HL-60/S4 treated with phorbol 12-myristate 13-acetate at 8.2 ng/mL for 4 days and 3 days (cell line): ENCODE data around the gene SYF2.
"Not testable (repeated sequence)": the region's sequence is repeated elsewhere in the genome, so short reads cannot be mapped to it uniquely, and the experiment has no call there.

Experiments
- in situ Hi-C: fragments of 300-500 bp; cut with MboI; formaldehyde crosslinking; loops from 2 replicates; pipeline ENCODE4 v1.15.0; 2022; ENCODE audit warnings: low sequenced_read_pairs

SYF2 gene

DNA sequence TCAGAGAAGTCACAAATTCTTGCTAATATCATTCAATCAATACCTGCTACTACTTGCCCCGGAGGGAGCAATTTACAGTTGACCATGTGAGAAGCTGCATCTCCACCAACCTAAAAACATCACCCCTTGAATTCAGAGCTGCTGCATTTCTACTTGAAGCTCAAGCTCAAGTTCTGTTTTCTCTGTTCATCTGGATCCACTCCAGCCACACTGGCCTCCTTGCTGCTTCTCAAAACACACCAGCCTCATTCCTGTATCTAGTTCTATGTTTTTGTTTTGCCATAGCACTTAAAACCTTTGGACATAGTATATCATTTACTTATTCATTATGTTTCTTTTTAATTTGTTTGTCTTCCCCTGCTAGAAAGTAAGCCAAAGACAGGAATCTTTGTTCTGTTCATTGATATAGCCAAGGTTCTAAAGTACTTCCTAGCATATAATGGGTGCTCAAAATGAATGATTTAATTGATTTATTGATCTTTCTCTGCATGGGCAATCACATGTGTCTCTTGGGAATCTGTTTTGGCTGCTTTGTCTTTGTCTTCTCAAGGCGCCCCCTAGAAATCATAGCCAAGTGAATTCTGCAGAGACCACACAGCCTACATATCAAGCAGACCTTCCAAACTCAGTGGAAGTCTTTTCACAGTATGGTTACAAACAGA is 23.6 kb downstream of the SYF2 start:
- in situ Hi-C loops: loop anchor here (10.0 to 25.0 kb wide), 2 partner anchors 354 to 521 kb away; no protein-coding TSS in a partner anchor

DNA sequence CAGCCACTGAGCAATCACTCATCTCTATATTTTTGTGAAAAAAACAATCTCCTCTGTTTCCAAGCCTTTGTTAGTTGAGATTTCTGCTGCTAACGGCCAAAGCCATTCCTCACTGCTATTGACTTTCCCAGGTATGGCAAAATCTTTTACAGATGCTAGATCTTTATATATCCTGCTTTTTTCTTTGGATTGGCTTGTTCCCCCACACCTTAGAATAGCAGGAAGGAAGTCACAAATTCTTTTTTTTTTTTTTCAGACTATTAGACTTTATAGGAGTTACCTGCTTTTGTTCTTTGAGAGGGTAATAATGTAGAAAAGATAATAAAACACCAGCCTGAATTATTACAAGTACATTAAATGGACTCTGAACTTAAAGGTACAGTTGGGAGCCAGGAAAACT is 24.2 kb downstream of the SYF2 start:
- in situ Hi-C loops: loop anchor here (10.0 to 25.0 kb wide), 2 partner anchors 353 to 521 kb away; no protein-coding TSS in a partner anchor

DNA sequence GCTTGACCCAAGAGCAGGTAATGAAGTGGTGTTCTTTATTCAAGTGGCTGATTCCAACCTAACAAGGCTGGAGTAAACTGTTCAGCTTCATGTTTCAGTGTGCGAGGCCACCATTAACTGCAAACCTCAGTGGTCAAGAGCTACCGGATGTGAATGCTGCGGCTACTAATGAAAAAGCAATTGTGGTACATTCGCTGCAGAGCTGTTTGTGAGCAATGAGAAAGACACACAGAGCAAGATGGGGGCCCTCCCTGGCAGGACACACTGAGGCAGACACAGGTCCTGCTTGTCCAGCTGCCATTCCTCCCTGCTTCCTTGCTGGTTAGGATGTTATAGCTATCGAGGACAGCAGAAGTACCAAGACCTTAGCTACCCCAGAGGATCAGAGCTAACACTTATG is 26.1 kb downstream of the SYF2 start:
- in situ Hi-C loops: loop anchor here (10.0 to 25.0 kb wide), 2 partner anchors 351 to 519 kb away; no protein-coding TSS in a partner anchor

DNA sequence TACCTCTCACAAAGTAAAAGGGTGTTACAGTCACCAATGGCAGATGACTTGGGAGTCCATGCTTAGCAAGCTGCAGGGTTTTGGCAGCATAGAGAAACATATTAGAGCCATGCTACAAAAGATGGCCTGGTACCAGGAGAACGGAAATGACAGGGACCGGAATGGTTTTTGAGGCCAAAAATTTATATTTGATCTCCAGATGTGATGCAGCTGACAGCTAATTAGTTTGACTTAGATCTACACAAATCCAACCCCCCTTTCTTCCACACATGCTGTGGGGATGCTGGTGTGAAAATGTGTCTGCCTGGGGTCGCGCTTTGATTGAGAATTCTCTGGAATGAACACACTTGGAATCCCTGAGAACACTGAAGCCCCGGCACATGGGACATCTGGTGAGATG is 26.5 kb downstream of the SYF2 start:
- in situ Hi-C loops: loop anchor here (10.0 to 25.0 kb wide), 2 partner anchors 351 to 518 kb away; no protein-coding TSS in a partner anchor

DNA sequence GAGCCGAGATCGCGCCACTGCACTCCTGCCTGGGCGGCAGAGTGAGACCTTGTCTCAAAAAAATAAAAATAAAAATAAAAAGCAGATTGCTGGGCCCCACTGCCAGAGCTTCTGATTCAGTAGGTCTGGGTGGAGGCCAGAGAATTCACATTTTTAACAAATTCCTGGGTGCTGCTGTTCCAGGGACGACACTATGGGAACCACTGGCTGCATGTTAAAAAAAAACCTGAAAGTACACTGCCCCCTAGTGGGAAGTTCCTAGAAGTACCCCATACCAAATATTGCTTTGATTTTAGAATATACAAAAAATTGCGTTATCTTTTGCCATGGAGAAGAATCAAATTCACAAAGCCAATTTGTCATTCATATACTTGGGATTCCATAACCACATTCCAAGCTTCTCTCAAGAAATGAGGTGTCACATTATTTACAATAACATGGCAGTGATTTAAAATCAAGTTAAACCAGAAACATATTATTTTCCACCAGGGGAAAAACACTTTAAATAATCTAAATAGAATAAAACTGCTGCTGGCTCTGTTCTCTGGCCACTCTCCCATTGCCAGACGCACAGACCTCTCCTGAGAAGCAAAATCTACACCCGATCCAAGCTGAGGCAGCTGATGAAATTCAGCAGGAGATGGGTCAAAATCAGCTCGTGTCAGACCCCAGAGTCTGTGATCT is 27.4 kb downstream of the SYF2 start:
- in situ Hi-C loops: loop anchor here (10.0 to 25.0 kb wide), 2 partner anchors 350 to 518 kb away; no protein-coding TSS in a partner anchor

DNA sequence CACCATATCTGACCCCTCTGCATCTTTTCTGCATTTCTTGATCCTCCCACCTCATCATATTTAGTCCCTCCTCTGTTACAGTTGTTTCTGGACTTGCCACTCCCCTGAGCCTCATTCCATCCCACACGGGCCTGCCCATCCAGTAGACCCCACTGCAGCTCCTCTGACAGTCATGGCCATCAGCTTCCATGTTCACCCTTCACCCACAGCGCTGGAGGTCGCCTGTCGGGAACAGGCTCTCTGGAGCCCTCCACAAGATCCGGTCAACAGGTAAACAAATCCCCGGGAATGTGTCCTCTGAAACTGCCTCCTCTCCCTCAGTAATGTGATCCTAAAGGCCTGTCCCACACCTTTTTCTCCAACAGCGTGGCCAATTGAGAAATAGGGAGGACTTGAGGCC is 31.3 kb downstream of the SYF2 start:
- in situ Hi-C loops: loop anchor here (10.0 to 25.0 kb wide), 2 partner anchors 346 to 514 kb away; no protein-coding TSS in a partner anchor

DNA sequence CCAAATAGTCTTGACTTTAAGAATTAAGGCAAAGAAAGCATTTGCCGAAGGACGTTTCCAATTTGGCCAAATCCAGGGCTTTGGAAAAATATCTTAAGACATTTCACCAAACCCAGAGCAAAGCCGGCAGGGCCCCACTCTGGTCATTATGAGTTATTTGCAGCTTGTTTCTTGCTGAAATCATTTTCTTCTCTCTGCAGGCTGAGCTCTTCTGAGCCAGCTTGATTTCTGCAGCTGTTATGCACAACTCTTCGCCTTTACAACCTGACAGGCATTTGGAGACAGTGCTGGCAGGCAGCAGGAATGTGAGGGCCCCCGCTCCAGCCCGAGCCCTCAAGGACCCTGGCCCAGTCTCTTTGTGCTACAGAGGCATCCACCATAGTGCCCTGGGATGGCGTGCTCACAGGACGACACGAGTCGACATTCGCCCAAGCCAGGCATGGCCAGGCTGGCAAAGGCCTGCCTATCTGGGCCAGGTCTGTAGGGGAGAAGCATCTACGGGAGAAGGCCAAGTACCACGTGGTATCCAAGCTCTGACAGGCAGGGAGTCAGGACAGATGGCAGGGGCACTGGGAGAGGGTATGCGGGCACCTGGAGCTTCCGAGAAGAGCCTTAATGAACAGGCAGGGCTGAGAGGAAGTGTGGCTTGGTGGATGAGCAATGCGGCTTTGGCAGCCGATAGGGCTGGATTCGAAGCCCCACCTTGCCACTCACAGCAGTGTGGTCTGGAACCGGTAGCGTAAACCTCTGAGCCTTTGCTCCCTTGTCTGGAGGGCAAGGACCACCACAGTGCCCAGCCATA is 32.3 kb downstream of the SYF2 start:
- in situ Hi-C loops: loop anchor here (10.0 to 25.0 kb wide), 2 partner anchors 345 to 513 kb away; no protein-coding TSS in a partner anchor

DNA sequence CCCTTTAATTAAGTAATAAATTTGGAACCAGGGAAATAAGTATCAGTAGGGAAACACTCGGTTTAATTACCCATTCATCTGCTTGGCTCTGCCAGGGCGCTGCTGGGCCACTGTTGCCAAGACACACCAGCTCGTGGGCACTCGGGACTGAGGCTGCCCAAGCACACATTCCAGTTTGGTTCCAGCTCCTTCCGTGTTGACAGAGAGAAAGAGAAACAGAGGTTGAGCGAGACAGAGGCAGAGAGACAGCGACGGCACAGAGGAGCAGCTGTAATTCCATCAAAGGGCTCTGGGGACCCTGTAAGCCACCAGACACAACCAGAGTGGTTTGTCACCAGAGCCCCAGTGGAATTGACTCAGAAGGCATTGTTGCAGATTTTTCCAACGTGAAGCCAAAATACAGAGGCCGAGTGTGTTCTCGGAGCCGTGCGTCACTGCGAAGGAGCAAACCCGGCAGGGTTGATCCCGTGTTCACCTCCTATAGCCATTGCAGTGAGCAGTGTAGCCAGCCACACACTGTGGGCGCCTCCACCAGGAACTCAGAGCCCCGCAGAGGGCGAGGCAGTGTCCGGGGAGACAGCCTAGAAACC is 33.5 kb downstream of the SYF2 start:
- in situ Hi-C loops: no loop called here

DNA sequence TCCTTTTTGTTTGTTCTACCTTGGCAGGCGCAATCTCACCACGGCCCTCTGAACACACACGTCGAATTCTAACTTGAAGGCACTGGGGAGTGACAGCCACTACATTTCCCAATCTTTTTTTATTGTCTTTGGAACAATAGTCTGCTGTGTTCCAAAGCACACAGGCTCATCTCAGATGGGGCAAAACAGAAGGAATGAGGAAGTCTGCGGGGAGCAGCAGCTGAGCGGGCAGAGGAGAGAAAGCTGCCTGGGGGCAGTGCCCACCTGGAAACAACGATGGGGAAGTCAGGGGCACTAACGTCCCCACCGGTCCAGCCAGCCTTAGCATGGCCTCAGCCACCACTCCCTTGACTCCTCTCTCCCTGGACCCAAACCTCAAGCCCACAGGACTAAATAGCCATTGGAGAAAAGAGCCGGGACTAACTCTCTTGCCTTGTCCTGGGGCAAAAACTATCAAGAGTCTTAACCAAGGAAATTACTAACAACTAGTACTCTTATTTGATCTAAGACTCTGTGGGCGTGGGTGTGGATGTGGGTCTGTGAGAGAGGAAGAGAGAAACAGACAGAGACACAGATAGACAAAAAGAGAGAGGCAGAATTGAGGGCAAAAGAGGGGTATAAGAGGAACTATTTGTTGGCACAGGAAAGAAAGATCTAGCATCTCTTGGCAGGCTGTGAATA is 34.2 kb downstream of the SYF2 start:
- in situ Hi-C loops: no loop called here

DNA sequence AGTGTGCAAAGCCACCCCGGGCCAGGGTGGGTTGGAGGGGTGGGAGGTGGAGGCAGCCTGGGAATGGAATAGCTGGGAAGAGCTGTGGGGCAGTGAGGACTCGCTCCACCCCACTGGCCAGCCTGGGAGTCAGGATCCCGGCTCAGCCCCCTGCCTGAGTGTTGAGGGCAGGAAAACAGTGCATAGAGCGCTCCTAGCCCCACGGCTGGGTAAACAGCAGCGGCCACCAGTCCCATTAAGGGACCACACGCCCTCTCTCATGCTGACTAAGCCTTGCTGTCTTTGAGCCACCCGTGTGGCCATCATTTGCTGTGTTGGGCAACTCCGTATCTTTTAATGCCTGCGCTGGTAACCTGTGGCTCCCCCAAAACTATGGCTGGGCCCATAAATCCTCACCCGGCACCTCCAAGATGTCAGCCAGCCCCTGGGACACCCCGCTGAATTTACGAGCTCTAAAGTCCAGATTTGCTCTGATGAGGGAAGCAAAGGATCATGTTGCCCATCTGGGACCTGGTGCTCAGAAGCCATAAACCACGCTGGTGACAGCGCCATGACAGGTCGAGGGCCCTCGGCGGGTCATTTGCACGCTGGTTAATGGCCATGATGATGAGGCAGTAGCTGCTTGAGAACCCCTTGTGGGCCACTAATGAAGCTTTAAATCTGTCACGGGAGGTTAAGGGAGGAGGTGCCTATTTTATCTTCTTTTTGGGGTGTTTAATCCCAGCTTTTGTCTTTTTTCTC is 34.9 kb downstream of the SYF2 start:
- in situ Hi-C loops: no loop called here

DNA sequence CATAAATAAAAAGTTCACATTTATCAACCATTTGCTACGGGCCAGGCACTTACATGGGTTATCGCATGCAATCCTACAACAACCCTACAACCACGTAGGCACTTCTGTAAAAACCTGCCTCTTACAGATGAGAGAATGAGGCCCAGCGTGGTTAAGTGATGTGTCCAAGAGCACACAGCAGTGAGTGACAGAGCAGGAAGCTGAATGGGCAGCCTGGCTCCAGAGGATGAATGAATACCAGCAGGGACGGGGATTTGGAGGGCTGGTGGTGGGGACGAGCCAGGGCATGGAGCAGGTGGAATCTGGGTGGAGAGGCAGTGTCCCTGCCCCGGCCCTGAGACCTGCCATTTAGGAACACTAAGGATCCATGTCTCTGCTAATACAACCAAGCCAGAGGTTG is 35.5 kb downstream of the SYF2 start:
- in situ Hi-C loops: no loop called here

DNA sequence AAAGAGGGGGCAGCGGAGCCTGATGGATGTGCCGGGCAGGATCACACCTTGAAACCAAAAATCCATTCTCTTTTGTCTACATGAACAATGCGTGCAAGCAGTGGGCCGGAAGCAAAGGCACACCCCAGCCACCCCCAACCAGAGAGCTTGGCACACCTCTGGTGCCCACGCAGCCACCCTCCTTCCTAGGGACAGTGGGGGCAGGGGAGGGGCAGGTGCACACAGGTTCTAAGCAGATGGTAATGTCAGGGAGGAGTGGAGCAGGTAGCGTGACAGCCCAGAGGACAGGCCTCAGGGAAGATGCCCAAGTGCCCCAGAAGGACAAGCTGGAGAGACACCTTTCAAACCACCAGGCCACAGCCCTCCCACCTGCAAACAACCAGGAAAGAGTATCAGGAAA is 36.5 kb downstream of the SYF2 start:
- in situ Hi-C loops: no loop called here

DNA sequence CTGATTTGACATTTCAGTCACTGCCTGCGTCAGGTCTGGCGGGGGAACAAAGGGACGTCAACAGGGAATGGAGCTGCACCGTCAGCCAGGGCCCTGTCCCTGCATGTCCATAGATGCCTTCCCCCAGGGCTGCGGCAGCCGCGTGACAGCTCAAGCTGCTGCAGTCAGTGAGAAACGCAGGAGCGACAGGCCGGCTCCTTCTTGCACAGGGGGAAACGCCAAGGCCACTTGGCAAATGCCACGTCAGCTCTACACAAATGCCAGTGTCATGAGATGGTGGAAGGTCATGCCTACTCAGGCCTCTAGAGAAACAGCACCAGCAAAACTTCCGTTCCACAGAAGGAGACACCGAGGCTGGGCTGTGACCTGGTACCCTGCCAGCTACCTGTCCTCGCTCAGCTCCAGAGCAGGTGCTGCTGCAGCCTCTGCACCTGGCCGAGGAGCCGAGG is 37.7 kb downstream of the SYF2 start:
- in situ Hi-C loops: no loop called here

DNA sequence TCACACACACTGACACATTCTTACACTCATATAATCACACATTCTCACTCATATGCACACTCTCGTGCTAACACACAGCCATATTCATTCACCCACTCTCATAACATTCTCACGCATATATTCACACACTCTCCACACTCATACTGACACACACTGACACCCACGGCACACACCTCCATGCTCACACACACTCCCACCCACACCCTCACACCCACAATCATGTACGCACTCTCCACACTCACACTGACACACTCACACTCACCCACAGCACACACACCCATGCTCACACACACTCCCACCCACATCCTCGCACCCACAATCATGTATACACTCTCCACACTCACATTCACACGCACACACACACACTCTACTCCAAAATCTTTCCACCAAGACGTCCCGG is 38.2 kb downstream of the SYF2 start:
- in situ Hi-C loops: no loop called here

DNA sequence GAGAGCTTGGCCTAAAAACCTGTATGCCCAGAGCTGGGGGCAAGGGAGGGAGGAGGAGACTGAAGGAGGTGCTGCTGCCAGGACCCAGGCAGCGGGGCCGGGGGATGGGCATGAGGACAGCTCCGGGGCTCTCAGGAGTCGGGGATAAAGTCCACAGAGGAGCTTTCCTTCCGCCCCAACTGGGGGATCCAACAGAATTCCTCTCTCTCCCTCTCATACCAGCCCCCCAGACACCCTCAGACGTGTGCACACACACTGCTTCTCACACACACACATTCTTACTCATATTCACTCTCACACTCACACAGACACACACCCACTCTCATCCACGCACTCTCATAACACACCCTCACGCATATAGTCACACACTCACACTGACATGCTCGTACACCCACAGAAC is 39.1 kb downstream of the SYF2 start:
- in situ Hi-C loops: no loop called here

DNA sequence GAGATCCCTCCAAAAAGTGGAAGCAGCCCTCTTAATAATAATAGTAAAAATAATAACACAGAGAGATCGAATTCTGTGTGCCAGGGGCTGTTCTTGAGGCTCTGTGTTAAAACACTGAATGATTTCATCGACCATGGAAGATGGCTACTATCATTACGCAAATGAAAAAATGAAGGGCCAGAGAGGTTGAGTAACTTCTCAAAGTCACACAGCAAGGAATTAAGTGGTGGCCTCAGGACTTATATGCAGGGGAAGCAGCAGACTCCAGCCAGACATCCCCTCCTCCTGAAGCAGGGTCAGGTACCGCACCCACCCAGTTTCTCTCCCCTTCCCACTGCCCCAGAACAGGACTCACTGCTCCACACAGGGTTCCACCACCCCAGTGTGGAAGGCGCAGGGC is 40.1 kb downstream of the SYF2 start:
- in situ Hi-C loops: no loop called here

DNA sequence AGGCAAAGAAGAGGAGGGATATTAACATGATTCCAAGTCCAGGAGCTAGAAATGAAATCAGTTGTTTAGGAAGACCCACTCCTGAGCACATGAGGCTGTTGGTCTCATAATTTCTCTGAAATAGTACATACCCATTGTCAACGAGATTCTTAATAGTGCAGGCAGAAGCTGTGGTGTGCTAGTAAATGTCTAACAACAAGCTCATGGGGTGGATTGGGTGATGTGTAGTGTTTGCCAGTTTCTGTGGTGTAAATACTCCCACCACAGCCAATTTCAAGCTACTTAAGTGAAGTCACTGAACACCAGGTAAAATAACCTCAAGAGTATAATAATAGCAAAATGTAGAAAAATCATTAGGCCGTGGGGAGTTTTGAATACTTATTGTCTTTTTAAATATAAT is 42.0 kb downstream of the SYF2 start:
- in situ Hi-C loops: no loop called here

DNA sequence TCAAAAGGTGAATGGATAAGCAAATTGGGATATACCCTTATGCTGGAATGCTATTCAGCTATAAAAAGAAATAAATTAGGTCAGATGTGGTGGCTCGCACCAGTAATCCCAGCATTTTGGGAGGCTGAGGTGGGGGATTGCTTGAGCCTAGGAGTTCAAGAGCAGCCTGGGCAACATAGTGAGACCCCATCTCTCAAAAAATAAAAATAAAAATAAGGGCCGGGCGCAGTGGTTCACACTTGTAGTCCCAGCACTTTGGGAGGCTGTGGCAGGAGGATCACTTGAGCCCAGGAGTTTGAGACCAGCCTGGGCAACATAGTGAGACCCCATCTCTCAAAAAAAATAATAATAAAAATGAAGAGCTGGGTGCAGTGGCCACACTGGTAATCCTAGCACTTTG is 44.4 kb downstream of the SYF2 start:
- in situ Hi-C loops: not testable (repeated sequence)

DNA sequence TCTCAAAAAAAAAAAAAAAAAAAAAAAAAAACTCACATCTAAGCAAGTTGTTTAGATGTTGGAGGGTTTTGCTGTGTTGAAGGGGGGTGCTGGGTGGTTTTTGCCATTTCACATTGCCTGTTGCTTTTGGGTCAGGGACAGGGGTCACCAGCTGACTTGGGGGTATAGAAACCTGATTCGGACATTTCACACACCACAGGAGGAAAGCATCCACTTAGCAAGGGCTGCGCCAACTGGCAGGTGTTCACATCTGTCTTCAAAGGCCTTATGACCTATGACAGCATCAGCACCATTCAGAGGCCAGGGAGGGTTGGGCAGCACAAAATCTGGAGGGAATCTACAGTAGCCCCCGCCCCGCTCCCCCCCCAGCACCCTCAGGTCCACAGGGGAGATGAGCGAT is 45.2 kb downstream of the SYF2 start:
- in situ Hi-C loops: no loop called here
